Fibroblast of the aortic adventitia (primary cell): ENCODE measurements around the gene GRM8. TPM values are rescaled to one million over a fixed set of nuclear protein-coding genes. Genes with fewer than 3 reads are reported as not detected.

Source experiments
- DNase-seq: peaks from one replicate; pipeline ENCODE4 v3.0.0-alpha.2; 2010; ENCODE audit warnings: low read depth
- H3K4me3 ChIP-seq: 2 replicates; pipeline ENCODE4 v1.5.1; 2011; ENCODE audit warnings: low read depth, mild to moderate bottlenecking, control low read depth, low read length, moderate library complexity
- total RNA-seq: library from RNA; depleted of rRNA; stranded (reverse); fragments of >200 nt; gene quantifications from 2 replicates; pipeline ENCODE4 v1.2.3, GENCODE V29; 2012; ENCODE audit warnings: low replicate concordance
- TF ChIP-seq, protein P1 (sequence below): IDR thresholded peaks from 2 replicates; pipeline ENCODE4 v1.5.1; 2011; ENCODE audit warnings: mild to moderate bottlenecking, low read length, control low read depth, inconsistent platforms; ENCODE audit not compliant: insufficient read depth

The GRM8 gene
- total RNA-seq, 1 donor, result 0.36 TPM

DNA sequence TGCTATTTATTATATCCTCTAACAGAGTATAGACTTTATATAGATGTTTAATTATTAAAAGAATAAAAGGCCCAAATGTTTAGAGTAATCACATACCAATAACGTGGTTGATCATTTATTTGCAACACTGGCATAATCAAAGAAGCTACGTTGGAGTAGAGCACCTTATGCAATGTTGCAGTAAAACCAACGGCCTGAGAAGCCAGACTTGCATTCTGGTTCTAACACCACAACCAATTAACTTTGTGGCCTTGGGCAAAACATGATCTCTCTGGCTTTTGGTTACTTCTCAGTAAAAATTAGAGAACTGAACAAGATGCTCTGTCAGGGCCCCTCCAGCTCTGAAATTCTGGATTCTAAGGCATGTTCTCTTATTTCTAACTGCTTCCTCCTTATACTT lies 476.2 kb downstream of the GRM8 start:
- no peak for DNase-seq
- TF ChIP-seq, protein P1, sequence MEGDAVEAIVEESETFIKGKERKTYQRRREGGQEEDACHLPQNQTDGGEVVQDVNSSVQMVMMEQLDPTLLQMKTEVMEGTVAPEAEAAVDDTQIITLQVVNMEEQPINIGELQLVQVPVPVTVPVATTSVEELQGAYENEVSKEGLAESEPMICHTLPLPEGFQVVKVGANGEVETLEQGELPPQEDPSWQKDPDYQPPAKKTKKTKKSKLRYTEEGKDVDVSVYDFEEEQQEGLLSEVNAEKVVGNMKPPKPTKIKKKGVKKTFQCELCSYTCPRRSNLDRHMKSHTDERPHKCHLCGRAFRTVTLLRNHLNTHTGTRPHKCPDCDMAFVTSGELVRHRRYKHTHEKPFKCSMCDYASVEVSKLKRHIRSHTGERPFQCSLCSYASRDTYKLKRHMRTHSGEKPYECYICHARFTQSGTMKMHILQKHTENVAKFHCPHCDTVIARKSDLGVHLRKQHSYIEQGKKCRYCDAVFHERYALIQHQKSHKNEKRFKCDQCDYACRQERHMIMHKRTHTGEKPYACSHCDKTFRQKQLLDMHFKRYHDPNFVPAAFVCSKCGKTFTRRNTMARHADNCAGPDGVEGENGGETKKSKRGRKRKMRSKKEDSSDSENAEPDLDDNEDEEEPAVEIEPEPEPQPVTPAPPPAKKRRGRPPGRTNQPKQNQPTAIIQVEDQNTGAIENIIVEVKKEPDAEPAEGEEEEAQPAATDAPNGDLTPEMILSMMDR, result no peak
- no peak overlapping the region for H3K4me3 ChIP-seq

DNA sequence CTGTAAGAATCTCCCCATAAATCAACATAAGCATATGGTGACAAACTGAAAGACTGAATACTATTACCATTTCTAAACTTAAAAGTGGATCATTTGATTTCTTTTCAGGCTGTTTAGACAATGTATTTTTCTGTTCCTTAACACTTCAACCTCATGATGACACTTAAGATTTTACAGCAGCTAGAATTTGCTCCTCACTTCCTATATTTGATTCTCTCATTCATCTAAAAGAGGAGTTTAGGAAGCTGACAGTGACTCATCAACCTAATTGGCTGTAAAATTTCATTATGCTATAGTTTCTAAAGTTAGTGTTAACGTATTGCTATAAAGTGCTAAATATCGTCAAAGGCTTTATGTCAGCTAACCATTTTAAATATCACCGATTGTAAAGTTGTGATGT lies 478.7 kb downstream of the GRM8 start:
- DNase-seq, result no peak
- no peak overlapping the region for H3K4me3 ChIP-seq
- TF ChIP-seq, protein P1, result no peak

DNA sequence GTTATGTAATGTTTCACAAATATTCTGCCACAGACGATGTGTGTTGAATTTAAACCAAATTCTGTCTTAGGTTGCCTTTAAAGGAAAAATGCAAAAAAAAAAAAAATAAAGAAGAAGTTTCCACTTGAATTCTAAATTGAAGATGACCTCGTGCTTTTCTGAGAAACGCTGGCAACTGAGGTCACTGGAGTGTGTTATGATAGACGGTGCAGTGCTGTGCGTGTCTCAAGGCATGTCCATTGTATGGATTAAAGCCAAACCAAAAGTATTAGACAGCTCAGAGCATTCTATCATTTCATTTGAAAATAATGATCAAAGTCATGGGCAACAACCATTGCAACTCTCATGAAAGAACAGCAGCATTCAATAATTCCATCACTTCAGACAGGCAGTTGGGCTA lies 483.9 kb downstream of the GRM8 start:
- H3K4me3 ChIP-seq, result no peak overlapping the region
- DNase-seq, result no peak
- TF ChIP-seq, protein P1, result no peak

DNA sequence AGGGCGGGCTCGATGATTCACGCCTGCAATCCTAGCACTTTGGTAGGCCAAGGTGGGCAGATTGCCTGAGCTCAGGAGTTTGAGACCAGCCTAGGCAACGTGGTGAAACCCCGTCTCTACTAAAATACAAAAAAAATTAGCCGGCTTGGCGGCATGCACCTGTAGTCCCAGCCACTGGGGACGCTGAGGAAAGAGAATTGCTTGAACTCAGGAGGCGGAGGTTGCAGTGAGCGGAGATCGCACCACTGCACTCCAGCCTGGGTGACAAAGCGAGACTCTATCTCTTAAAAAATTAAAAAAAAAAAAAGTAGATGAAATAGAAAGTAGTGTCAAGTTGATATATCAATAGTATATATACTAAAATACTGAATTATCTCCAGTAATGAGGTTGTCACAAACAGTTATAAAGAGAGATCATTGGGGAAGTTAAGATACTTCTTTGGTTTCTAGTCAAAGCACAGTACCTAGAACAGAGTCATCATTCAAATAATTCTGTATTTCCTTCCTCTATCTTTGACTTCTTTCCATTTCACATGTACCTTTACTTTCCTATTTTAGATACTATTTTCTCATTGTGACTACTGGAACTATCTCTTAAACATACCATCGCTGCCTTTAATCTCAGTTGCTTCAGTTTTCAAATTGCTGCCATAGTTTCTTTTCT lies 491.7 kb downstream of the GRM8 start:
- DNase-seq, result no peak
- TF ChIP-seq, protein P1, result no peak
- H3K4me3 ChIP-seq, result no peak overlapping the region

DNA sequence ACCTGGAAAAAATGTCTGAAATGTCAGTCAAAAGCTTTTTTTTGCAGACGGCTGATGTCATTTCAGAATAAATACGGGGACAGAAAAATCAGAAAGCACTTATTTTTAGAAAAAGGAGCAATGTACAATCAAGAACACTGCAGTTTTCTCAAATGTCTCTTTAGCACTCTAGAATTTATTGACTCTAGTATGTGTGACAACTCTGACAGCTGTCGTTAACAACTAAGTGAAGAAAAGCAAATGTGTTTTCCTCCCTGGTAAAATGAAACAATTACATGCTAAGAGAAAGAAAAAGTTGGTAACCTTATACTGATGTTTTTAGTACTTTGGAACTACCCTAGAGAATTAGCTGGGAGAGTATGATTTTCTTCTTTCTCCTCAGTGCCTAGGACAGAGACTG lies 497.4 kb downstream of the GRM8 start:
- TF ChIP-seq, protein P1, result no peak
- H3K4me3 ChIP-seq, result no peak overlapping the region
- DNase-seq, result no peak

DNA sequence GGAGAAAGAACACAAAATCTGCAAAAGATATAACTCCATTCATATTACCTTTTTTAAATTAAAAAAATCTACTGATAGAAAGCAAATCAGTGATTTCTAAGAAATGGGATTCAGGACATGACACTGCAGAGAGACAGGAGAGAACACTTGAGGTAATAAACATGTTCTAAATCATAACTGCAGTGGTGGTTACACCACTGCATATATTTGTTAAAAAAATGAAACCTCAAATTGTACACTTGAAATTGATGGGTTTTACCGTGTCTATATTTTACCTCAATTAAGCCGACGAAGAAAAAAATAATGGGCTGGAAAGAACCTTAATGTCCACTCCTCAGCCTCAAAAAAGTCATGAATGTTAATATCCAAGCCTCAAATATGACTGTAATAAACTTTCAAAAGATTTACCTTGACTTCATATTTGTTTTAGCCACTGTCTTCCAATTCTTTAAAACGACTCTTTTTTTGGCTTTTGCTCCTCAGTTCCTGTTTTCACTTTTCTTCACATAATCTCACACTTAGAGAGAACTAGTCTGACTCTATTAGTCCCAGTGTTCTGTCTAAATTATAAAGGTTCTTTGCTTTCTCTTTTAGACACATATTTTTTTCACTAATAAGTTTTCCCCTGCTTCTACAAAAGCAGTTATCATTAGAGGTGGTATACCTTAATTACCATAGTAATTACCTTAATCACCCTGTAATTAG lies 502.4 kb downstream of the GRM8 start:
- DNase-seq, result no peak
- no peak overlapping the region for H3K4me3 ChIP-seq
- TF ChIP-seq, protein P1, result no peak

DNA sequence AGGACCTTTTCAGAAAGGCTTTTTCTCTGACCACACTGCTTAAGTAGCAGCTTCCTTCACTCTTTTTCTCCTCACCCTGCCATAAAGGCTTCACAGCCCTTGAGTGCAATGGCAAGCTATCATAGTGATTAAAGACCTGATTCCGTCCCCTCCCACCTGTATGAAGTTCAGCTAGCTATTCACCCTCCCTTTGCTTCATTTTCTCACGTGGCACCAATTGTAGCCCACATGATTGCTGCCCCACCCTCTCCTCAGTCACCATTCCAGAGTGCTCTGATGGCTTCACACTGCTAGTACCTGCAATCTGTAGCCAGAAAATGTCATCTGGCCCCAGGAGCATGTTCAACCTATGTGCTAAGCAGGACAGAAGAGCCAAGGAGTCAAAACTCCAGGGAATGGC lies 523.8 kb downstream of the GRM8 start:
- no peak for DNase-seq

More for the DNA sequence above, 523.8 kb downstream of the GRM8 start:
- TF ChIP-seq, protein P1, result no peak
- H3K4me3 ChIP-seq, result no peak overlapping the region
